GM21619 (cell line): ENCODE results near the gene ZBTB40.

ENCODE experiments used
- ATAC-seq: cut with Tn5 transposase; IDR thresholded peaks from one replicate; pipeline ENCODE4 v1.9.1; 2021; ENCODE audit not compliant: unreplicated experiment

Gene ZBTB40

DNA sequence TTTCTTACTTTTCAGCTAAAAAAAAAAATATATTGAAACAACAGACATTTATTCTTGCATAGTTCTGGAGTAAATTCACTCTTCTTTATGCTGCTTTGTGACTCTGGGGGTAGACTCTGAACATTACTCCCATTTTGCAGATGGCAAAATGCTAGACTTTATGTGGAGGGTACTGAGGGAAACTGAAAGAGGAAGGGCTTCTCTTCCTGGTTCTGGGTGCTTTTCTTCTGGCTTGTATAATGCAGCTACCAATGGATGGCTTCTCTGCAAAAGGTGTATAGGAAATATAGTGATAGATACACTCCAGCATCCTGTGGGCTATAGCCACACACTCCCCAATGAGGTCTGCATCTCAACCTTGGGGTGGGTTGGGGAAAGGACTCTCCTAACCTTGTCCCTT, 19.7 kb upstream of the ZBTB40 start:
- ATAC-seq, result no peak

DNA sequence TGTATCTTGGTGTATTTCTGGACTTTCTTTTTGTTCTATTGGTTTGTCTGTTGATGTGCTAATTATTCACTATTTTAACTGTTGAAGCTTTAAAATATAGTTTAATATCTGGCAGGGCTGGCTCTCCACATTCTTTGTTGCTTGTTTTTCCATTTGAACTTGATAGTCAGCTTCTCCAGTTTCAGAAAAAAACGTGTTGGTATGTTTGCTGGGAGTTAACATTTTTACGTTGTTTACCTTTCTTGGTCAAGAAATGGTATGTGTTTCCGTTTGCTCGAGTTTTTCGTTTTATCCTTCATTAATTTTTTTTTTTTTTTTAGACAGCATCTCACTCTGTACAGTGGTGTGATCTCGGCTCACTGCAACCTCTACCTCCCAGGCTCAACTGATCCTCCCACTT, 16.9 kb upstream of the ZBTB40 start:
- no peak for ATAC-seq

DNA sequence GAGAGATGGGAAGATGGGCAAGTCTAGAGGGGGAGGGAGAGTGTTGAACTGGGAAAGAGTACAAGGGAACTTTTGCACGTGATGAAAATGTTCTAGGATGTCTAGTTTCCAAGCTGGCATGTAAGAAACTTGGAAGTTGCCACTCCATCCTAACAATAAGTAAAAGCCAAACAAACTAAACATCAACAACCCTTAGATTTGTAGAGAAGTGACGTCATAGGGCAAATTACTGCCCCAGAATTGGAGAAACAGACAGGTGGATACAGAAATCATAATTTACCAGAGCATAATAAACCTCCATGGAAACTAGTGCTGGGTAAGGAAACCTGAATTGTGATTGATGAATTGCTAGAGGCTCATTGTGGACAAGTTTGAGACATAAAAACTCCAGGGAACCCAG, 14.7 kb upstream of the ZBTB40 start:
- no peak for ATAC-seq

DNA sequence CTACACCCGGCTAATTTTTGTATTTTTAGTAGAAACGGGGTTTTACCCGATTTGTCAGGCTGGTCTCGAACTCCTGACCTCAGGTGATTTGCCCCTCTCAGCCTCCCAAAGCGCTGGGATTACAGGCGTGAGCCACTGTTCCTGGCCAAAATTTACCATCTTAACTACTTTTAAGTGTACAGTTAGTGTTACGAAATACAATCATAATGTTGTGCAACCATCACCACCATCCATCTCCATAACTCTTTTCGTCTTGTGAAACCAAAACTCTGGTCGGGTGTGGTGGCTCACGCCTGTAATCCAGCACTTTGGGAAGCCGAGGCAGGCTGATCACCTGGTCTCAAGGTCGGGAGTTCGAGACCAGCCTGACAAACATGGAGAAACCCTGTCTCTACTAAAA, 14.1 kb upstream of the ZBTB40 start:
- ATAC-seq, result no peak

DNA sequence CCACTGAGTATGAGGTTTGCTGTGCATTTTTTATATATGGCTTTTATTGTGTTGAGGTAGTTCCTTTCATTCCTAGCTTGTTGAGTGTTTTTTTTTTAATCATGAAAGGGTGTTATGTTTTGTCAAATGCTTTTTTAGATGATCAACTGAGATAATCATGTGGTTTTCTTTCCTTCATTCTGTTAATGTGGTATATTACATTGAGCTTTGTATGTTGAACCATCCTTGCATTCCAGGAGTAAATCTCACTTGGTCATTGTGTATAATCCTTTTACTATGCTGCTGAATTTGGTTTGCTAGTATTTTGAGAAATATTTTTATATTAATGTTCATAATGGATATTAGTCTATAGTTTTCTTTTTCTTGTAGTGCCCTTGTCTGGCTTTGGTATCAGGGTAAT, 11.1 kb upstream of the ZBTB40 start:
- no peak for ATAC-seq

DNA sequence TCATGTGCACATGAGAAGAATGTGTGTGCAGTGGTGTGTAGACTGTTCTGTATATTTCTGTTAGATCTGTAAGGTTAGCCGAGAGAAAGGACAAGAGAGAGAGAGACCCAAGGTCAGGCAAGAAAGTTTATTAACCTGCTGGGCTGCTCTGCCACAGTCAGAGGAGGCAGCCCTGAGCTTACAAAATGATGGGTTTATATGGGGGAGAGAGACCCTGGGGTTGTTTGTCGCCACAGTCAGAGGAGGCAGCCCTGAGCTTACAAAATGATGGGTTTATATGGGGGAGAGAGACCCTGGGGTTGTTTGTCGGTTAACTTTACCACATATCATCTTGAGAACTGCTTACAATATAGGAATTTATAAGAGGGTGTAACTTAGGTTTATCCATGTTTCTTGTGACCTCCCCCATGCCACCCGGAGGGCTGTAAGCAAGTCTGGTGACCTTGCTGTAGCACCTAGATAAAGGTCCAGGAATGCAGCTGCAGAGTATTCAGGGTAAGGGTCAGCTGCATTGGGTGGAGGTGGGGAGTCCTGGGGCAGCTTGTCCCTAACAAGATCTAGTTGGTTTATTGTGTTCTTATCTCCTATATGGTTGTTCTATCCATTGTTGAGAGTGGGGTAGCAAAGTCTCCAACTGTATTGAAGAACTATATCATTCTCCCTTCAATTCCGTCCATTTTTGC, 9.3 kb upstream of the ZBTB40 start:
- no peak for ATAC-seq

DNA sequence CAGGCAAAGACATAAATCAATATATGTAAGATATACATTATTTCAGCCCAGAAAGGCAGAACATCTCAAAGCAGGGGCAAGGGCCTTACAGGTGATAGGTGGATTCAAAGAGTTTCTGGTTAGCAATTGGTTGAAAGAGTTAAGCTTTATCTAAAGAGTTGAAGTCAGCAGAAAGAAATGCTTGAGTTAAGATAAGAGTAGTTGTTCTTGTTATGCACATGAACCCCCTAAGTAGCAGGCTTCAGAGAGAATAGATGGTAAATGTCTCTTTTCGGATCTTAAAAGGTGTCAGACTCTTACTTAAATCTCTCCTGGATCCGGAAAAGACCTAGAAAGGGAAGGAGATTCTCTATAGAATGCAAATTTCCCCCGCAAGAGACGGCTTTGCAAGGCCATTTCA, 8.3 kb upstream of the ZBTB40 start:
- no peak for ATAC-seq

DNA sequence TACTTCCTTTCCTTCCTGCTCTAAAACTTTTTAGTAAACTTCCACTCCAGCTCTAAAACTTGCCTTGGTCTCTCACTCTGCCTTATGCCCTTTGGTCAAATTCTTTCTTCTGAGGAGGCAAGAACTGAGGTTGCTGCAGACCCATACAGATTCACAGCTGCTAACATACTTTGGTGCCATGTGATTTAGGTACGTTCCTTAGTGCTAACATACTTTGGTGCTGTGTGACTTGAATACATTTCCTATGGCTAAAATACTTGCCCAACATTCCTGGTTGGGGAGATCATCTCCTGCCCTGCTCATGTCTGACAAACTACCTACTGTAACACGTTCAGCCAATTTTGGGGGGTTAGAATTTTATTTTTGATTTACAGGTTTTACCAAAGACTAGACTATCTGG, 6.8 kb upstream of the ZBTB40 start:
- no peak for ATAC-seq

DNA sequence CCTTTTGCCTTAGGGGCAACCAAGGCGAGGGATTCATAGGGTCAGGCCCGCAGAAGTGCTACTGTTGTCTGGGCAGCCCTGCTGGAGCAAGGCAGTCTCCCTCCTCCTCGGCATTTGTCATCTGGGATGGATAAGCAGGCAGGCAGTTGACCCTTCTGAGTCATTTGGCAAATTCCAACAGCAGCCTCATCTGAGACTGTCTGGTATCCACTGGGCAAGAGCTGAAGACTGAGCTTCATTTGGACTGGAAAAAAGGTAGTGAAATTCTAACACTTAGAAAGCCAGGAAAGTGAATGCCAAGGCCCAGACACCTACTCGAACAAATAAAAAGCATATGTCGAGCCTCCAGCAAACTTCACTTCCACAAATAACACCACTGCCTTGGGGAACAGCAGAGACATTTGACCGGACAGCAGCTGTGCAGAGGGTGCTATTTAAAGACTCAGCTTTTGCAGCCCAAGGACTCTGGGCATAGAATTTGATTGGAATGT, 4.0 kb upstream of the ZBTB40 start:
- no peak for ATAC-seq

DNA sequence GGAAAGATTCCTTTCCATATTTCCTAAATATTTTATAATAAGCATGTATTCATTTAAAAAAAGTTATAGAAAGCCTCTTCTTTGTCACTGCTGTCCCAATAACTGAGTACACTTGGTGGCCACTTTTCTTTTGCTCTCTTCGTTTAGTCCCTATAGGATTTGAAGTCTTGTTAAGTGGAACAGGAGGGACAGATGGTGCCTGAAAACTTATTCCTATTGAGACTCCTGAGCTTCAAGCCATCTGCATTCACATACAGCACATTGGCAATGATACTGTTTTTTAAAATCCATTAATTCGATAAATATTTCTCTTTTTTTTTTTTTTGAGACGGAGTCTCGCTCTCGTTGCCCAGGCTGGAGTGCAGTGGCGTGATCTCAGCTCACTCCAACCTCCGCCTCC, 2.0 kb upstream of the ZBTB40 start:
- ATAC-seq, result no peak

DNA sequence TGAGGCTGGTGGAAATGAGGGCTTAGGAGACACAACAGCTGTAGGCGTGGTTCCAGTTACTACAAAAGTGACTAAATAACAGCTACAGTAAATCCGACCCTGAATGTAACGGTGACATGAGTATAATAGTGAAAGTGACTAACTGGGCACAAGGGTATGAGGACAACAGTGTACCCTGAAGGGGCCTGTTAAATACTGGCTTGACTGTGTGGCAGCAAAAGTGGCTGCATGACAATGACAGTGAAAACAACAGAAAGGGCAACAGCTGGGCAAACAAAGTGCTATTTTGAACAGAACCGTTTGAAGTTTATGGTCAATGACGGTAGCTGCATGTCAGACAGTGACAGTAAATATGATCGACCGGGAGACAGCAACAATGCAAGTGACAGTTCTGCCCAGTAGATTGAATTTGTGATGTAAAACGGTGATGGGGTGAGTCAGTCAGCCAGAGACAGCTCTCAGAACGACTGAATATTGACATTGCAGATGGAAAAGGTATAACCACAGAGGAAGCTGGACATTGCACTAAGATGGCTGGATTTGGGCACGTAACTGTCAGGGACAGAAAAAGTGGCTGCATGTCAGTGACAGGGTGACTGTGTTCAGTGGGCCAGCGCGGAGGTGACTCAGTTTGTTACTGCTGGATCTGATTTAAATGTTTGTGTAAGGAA, 1.2 kb upstream of the ZBTB40 start:
- ATAC-seq, result no peak

DNA sequence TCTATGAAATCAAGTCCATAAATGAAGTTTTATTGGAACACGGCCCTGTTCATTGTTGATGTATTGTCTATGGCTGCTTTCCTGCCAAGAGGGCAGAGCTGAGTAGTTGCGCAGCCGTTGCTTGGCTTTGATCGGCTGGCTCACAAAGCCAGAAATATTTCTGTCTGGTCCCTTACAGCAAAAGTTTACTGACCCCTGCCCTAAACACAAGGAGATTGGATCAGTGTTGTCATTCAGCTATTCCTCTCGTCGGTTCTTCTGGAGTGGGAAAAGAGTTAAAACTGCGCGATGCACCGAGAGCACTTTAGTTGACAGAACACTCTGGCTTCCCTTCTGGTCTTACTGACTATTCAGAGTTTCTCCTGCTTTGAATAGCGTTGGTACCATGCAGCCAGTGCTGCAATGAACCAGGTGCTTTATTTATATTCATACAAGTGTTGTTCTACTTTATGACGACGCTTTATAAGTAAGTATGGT, 868 bp downstream of the ZBTB40 start:
- peak; percentile 27 for ATAC-seq

DNA sequence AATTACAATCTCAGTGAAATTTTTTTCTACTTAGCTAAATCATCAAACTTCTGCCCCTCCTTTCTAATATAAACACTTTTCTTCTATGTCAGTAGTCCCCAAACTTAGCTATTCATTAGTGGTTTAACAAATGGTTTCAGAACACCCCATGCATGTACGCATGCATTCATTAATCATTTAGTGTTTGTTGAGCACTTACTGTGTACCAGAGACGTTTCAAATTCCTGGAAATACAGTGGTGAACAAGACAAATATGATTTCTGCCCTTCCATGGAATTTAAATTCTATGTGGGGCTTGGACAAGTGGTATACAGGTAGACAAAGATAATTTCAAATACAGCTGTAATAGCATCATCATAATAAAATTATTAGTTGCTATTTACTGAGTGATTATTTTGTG, 1.5 kb downstream of the ZBTB40 start:
- ATAC-seq, result no peak

DNA sequence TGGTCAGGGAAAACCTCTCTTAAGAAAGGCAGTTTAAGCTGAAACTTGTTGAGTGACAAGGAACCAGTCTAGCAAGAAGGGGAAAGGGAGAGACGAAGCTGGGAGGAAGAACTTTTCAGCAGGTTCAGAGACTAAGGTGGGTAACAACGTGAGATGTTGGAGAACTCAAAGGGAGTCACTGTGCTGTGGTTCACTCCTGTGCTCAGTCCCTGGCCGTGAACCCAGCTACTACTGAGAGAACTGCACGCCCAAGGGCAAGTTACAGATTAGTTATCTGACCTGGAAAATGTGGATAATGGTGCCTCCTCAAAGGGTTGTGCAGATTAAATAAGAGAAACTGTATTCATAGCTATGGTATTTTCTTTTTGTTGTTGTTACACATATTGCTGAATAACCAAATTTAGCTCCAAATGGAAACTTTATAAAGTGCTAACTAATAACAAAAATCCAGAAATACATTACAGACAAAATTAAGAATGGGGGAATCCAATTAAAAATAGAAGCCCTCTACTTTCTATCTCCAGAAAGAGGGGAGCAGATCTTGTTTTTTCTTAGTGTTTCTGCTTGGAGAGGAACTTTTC, 2.9 kb downstream of the ZBTB40 start:
- ATAC-seq, result no peak

DNA sequence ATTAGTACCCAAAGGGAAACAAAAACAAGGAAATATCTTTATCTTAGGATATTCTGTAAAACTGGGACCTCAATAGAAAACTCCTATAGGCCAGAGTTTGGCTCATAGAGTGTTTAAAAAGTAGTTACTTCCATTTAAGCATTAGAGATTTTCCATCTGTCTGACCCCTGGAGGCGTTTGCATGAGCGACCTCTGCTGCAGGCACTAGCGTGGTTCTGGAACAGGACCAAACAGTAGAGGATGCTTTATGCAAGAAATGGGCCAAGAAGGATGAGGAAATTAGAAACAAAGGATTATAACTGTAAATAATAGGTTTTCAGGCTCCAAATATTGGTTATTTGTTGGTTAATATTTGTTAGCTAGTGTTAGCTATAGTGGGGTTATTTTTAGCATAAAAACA, 5.7 kb downstream of the ZBTB40 start:
- no peak for ATAC-seq

DNA sequence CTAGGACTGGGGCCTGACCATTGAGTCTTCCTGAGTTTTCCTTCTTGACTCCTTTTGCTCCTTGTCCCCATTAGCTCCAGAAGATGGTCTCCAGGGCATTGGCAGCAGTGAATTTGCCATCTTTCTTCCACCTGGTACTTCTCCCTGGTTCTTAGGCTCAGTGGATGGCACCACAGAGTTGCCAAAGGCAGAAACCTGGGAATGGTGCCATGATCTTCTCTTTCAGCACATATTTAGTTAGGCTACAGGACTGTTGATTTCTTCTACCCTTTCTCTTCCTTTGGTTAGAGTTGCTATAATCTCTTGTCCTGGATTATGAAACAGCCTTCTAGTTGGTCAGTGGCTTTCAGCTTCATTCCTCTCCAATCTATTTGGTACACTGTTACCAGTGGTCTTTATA, 6.2 kb downstream of the ZBTB40 start:
- ATAC-seq, result no peak

DNA sequence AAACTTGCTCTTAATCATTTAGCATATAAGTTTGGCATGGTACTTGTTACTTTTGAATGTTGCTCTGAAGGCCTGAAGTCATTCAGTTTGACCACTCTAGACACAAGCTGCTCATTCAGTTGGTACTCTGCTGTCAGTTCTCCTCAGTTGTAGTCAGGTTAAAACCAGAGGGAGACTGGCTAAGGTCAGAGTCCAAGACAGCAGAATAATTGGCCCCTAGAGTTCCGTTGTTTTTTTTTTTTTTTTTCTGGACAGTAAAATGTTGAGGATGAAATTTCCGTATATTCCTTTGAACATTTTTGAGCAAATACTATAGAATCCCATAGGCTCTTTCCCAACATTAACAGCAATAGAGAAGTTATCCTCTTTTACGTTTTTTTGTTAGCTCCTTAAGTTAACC, 9.4 kb downstream of the ZBTB40 start:
- no peak for ATAC-seq

DNA sequence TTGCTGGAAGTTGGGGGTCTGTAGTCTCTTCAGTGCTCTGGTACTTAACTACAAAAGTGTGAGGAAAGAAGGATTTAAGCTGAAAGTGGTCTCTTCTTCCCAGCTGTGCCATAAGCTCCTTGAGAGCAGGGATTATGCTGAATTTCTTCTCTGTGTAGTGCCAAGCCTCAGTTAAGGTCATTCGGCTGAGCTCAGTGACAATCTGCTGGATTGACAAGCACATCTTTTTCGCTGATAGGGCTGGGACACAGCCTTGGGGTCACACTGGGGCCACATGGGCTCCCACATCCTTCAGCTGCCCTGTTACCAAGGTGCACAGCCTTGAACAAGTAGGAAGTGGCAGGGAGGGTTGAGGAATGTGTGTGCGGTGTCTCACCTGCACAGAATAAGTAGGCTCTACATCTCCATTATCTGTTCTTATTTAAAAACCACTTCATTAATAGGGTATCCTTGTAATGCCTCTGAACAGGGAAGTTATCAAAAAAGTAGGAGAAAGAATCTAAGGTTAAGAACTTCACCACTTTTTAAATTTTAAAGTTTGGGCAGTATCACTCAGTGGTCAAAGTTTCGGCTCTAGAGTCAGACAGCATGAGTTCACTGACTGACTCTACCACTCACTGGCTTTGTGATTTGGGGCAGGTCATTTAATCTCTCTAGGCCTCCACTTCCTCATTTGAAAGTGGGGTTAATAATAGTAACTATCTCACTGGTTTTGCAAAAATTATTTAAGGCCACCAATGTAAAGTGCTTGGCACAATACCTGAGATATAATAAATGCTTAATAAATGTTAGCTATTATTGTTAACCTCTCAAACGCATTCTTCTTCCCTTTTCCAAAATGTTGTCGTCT, 10.3 kb downstream of the ZBTB40 start:
- no peak for ATAC-seq

DNA sequence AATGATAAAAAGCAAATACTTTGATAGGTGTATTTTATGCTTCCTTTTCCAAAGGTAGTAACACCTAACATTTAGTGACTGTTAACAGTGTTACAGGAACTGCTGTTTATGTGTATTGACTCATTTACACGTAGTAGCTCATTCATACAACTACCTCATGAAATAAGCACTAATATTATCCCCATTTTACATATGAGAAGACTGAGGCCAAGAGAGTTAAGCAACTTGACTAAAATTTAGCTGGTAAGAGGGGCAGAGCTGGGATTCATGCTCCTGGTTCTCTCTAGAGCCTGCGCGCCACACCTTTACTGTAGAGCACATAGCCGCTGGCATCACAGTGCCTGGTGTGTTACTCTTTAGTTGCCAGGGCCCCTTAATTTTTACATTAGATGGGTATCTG, 11.3 kb downstream of the ZBTB40 start:
- ATAC-seq, result no peak

DNA sequence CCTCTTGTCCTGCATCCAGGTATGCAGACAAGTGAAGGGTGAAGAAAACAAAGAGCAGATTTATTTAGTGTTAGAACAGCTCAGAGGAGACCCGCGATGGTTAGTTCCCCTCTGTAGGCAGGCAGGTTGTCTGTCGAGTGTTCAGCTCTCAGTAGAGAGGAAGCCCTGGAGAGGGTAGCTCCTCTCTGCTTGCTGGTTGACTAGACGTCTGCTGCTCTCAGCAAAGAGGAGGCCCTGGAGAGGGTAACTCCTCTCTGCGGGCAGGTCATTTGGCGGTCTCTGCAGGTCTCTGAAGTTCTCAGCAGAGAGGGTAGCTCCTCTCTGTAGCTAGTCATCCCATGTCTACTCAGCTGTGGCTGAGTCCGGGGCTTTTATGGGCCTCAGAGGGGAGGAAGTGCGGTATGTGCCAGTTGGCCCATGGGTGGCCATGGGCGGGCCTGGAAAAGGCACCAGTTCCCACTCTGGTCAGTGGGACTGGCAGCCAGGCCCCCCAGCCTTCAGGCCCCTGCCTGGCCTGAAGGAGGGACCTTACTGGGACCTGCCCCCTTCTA, 13.4 kb downstream of the ZBTB40 start:
- ATAC-seq, result no peak

DNA sequence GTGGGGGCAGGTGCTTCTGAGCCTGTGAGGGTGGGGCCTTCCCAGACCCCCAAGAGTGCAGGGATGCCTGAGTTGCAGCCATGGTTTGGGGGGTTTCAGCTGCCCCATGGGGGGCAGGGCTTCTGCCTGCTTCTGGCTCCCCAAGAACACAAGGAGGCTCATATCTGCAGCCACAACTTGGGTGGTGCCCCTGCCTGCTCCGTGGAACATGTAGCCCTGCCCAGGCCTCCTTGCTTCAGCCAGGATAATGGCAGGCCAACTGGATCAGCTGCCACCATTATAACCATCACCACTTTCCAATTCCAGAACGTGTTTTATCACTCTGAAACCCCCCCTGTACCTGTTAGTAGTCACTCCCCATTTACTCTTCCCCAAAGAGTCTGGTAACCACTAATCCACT, 14.0 kb downstream of the ZBTB40 start:
- no peak for ATAC-seq
